T1000 (cell line): ENCODE results near the gene LRP1B.

Experiments used
- DNase-seq: peaks from one replicate; lab custom pipeline; 2025; ENCODE audit warnings: mixed read lengths; lab: John Stamatoyannopoulos, UW

The LRP1B gene

DNA sequence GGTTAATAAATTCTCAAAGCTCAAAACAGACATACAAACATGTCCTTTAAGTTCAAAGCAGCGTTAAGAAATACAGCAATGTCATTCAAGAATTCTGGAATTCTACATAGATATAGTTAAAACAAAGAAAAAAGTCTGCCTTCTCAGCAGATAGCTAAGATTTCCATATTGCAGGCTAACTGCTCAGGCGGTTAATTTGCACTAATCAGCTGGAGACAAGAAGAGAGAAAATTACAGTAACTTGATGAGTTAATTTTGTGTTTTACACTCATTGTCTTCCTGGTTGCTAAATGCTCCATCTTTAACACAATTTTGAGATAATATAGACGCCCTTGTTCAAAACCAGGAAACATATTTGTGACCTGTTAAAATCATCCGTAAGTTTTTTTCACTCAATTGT, 1012.0 kb downstream of the LRP1B start:
- DNase-seq = no peak

DNA sequence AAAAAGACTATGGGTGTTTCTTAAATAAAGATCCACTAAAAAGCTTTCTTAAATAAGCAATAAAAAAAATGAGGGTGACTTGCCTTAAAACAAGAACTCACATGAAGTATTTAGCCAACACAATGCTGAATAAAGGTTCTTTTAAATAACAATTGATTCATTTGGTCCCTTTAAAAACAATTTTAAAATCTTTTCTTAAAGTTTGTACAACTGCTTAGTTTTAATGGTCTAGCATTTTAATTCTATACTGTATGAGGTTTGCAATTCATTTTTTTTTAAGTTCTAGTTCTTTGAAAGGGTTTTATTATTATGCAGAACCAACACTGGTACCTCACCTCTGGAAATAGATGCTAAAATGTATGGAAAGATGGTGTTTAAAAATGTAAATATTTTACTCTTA, 1017.5 kb downstream of the LRP1B start:
- DNase-seq = no peak

DNA sequence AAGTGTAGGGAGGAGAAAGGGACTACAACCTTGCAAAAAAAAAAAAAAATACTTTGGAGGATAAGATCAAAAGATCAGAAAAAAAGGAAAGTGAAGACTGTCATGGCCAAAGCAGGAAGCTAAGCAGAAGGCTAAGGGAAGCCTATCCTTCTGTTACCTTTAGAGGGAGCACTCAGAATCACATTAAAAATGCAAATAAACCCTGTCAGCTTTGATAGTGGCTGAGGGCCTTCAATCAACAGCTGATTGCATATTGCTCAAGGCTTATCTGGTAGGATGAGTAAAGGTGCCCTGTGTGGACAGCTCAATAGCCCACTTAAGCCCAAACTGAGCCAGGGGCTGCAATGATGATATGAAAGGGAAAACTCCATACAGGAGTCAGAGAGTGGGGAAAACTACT, 1021.2 kb downstream of the LRP1B start:
- DNase-seq = no peak

DNA sequence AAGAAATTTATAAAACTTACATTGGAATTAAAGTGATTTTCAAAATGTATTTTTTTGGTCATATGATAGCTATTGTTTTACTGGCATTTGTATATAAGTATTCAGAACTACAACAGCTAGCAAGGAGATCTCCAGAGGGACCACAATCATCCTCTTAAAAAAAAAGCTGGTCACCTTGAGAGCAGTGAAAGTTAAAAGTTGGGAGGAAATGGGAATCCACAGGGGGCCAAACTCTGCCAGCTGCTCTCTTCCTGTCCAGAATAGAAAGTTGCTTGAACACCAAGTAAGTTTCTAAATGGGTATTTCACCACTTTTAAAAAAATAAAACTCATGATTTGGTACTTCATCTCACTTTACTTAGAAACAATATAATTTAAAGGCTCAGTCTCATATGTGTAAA, 1025.1 kb downstream of the LRP1B start:
- no peak for DNase-seq

DNA sequence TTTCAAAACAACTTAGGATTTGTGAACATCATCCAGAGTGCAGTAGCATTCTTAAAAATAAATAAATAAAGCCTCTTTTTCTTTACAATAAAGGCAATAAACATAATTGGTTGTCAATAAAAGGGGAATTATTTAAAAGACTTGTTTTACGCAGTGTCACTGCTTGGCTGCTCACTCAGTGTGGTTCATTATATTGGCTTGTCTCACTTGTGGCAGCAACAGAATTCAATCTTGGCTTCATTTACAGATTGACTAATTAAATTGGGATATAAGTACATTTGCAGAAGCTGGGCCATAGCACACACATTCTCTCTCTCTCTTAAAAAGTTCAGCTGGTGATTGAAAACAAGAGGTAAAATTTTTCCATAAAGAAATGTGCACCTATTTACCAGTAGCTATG, 1027.6 kb downstream of the LRP1B start:
- no peak for DNase-seq

DNA sequence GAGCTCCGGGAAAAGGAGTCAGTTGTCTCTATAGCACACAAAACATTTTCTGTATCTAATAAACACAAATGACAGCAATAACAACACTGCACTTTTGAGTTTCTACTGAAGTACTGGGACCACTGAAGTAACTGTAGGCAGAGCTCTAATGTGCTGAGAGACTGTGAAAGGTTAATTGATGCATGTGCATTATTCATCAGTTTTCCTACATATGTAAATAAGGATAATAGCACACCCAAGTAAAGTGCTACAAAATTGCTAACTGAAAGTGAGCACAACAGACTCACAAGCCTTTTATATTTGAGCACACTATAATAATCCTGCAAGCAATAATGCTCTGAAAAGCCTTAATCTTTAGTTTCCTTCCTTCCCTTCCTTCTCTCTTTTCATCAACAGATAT, 1051.6 kb downstream of the LRP1B start:
- no peak for DNase-seq

DNA sequence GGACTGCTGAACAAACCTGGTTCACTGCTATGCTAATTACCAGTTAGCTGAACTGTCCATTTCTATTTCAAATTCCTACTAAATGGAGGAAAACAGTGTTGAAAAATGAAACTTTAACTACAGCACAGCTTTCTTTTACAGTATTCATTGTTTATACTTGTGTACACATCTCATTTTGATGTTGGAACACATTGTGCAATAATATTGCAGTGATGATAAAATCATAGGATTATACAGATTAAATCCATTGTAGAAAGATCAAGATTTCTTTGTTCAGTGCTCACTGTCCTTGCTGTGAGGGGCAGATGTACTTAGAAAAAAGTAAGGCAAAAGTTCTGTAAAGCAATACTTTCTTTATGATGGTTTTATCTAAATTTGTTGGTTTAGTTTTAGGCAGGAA, 1055.1 kb downstream of the LRP1B start:
- DNase-seq = no peak

DNA sequence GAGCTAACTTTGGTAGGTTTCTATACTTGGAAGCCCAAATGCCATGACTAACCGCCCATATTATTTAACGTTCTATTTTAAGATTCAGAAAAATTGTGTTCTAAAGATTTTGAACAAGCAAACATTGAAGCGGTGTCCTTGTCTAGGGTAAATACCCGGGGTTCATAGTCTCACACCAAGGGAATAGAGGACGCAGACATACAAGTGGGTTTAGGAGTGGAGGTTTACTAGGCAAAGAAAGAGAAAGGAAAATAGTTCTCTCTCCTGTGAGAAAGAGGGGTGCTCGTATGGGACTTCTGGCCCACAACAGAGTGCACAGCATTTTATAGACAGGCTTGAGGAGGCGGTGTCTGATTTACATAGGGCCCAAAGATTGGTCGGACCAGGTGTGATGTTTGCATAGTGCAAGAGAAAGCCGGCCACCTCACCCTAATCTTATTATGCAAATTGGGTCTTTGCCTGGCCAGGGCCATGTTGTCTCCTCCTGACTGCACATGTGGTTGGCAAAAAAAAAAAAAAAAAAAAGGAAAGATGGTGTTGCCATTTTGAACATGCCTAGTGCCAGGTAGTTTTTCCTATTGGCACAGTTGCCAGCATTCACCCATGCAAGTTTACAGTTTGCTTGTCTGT, 1062.6 kb downstream of the LRP1B start:
- no peak for DNase-seq

DNA sequence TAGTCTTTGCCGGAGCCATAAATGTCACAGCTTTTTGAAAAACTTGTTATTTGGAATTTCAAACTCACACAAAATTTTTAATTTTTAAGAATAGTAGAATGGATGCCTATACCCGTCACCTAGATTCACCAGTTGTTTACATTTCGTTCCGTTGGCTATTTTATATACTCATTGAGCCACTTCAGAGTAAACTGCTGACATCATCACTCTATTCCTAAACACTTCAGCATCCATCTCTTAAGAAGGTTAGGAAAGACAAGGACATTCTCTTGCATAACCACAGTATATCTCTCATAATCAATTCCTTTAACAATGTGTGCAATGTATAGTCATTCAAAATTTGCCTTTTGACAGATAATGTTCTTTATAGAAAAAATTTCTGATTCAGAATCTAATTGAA, 1065.8 kb downstream of the LRP1B start:
- no peak for DNase-seq

DNA sequence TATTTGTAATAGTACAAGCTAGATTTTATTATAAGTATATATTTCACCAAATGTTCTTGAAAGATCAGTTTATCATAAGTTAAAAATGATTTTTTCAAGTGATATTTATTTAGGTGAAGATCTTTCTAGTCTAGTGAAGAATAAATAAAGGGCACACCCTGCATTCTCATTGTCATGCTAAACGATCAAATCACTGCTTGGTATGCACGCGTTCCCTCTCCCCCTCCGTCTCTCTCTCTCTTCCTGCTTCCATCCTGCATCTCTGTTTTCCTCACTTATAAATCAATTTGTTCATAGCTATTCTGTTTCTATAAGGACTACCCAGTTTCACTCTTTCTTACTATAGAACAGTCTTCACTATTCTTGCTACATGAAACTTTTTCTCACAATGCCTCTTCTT, 1067.4 kb downstream of the LRP1B start:
- DNase-seq = no peak

DNA sequence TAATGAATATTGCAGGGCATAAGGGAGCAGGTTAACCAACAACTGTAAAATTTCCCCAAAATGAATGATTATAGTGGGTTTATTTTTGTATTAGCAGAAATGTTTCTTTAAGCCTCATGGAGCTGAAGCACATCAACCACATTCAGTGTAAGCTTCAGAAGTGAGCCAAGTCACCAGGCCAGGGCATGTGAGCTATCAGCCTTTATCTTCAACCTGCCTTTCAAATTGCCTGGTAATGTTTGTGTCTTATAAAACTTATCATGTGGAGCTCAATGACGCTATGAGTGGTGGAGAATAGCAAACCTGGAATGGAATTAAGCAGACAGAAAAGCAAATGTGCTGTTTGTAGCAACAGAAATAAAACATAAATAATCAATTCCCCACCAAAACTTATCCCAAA, 1068.4 kb downstream of the LRP1B start:
- no peak for DNase-seq

DNA sequence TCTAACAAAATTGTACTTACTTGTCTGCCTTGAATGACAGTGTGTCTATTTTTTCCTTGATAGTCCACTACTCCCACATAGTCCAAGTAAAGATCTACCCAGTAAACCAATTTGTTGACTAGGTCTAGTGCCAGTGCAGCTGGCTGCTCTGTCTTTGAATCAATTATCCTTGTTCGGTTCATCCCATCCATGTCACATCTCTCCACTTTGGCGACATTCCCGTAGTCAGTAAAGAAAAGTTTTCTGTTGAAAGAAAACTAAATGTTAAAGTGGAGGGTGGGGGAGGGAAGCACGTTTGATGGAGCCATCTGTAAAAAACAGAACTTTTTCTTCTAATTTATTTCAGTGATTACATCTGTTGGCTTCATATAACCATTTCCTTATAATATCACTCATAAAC, 1068.8 kb downstream of the LRP1B start:
- no peak for DNase-seq

DNA sequence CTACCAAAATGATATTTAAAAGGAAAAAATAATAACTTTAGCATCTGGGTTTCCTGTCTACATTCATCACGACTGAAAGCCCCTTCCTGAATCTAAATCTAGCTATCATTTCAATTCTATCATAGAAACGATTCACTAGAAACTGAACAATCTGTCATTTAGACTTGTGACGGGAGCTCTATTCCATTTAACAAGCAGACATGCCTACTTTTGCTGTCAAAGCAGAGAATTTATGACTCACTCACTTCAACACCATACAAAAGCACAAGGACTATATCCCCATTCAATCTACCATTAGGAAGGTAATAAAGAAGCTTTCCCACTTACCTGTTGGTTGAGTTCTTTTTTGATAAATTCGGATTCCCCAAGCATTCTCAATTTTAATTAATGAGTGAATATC, 1072.3 kb downstream of the LRP1B start:
- no peak for DNase-seq

DNA sequence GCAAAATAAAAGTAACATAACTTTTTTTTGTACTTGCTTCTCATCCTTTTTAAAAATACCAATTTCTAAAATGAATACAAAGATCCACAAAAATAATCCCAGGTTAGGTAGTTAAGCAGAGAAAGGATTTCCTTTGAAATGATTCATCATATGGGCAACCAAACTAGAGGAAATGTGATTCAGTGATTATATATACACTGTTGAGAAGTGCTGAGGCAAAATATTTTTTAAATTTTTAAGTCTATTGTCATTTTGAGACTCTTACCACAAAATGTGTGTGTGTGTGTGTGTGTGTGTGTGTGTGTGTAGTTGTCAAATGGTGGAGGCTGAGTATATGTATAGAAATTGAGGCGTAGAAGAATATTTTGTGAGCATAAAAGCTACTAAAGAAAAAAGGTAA, 1075.3 kb downstream of the LRP1B start:
- DNase-seq = no peak

DNA sequence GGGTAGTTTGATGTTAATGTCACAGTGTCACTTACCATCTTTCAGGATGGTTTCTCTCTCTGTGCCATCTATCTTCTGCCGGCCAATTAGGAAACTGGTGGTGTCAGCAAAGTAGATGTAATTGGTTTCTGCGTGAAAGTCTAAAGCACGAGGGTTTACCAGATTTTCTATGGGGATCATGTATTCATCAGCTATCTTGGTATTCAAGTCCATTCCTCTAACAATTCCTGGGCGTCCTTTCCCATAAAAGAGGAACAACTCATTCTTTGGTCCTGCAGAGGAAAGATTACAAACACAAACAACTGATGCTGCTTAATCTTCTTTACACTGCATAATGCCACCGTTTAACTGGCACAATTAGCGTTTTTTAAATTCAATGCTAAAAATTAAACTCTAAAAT, 1081.9 kb downstream of the LRP1B start:
- no peak for DNase-seq

DNA sequence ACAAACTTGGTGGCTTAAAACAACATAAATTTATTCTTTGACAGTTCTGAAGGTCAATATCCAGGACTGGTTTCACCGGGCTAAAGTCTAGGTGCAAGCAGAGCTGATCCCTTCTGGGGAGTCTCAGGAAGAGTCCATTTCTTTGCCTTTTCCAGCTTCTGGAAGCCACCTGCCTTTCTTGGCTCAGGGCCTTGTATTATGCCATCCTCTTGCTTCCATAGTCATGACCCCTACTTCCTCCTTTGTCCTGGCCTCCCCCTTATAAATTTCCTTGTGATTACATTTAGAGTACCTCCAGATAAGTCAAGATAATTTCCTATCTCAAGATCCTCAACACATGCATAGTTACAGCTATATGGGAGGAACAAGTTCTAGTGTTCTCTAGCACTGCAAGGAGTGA, 1089.5 kb downstream of the LRP1B start:
- no peak for DNase-seq

DNA sequence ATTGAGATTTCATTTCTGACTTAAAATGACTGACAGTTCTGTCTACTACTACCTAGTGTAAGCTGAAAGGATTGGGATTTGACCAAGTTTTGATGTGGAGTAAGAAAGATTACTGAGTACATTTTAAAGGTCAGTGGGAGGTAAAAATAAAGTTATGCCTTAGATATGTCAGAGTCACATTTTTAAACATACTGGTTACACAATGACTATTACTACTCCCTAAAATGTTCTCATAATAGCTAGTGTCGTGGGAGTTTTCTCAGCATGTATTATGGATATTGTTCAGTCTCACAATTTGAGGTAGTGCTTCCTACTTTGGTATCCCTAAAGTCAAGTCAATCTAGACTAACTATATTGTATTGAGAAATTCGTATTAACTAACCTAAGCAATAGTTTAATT, 1092.5 kb downstream of the LRP1B start:
- no peak for DNase-seq

DNA sequence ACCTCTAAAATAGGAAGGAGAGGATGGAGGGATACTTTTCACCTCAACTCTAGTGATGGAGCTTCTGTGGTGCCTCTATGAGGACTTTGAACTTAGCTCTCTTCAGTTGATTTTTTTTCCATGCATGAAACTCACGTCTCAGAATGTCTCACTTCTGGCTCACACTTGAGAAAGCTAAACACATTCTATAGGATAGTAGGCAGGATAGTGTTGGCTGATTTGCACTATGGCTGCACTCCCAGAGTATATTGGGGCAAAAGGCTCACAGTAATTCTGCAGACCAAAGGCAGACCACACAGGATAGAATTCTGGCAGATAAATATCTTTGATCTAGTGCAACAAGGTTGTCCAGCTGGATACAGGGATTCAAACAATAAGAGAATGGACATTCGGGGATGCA, 1093.5 kb downstream of the LRP1B start:
- DNase-seq = no peak

DNA sequence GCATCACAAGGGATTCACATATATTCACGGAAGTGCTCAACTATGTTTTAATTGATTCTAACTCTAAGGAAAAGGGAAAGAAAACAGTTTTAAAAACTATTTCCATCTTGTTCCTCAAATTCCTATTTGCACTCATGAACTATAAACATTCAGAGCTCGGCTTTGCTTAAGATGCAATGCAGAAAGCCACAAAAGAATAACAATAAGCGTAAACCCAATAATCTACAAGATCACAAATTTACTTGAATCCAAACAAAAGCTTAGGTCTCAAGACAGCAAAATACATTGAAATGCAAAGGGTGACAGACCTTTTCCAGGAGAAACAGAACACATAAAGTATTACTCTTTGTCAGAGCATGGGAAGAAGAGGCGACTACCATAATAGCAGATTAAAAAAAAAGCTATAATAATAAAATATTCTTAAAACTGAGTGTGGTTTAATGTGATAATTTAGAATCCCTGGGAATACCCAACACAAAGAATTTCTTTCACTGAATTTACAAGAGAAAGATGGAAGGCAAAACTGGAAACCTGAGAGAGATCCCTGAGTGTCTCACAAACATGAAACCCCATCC, 1094.9 kb downstream of the LRP1B start:
- DNase-seq = no peak

DNA sequence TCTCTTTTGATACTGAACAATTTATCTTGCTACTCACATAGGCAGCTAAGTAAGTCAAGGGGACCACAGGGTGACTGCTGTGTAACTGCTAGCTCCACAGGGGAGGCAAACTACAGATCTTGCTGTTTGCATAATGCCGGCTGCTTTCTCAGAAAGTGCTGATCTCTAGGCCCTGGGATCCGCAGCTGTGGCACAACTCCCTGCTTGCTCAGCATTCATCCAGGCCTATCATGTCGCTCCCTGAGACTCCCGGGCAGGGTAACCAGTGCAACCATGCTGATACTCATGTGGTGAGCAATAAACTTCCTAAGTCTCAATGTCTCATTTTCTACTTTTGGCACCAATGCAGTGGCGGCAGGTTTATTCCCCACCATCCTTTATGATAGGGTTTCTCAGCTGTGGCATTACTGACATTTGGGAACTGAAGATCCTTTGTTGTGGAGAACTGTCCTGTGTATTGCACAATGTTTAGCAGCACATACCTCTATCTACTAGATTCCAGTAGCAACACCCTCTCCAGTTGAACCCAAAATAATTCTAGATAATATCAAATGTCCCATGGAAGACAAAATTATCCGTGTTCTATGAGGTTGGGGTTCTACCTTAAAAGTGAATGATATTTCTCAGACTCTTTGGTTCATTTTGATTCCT, 1101.3 kb downstream of the LRP1B start:
- no peak for DNase-seq

DNA sequence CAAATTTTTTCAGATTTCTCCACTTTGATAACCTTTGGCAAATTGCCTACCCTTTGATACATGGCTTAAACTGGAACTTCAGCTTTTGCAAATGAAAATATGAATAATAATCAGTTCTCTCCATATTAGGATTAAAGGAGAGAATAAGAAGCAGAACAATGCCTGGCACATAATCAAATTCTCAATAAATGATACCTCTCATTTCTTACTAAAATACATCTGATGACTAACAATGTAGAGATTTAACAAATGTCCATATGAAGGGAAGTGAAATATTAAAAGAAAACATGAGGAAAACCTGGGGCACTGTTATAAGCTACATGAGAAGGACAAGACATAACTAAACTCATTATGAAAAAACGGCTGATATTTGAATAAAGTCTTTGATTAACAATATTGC, 1103.6 kb downstream of the LRP1B start:
- no peak for DNase-seq

DNA sequence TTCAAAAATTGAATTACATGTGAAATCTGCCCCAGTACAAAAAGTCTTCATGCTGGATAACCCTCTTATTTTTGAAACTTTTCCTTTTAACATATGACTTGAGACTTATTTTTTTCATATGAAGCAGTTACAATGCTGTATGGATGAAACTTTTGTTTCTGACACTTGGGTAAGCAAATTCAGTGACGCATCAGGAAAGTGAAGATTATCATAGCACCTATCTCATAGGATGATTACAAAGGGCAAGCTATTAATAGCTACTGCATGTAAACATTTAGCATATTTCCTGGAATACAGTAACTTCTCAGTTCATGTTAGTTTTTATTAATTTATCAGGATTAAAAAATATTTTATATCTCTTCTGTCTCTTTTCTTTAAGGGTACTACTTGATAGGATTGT, 1109.2 kb downstream of the LRP1B start:
- DNase-seq = no peak

DNA sequence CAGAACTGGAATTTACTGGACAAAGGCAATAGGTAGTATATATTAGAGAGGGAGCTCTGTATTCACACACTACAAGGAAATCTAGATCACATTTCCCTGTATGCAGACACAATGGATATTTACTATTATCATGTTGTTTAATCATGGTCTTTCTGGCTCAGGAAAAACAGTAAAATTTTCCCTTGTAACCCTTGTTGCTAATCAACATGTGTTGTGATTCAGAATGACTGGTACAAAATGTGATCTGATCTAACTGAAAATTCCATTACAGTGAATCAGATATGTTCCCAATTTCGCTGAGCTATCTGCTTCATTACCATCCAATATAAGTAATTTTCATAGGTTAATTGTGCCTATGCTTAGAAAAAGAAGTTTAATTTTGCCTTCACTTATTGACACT, 1109.7 kb downstream of the LRP1B start:
- no peak for DNase-seq

DNA sequence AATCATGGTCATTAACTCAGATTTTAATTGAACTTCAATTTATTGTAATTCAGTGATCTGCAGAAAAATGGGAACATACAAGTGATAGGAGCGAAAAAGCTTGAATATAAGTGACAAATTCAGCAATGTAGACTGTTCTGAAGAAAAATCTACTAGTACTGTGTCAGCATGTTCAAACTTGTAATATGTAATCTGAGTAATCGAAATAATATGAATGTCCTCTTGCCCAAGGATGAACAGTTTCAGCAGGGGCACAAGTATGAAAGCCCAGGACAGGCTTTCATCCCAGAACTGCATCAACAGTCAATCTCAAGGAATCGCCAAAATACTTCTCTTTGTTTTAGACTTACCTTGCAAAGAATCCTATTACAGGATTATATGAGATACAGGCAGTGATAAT, 1110.5 kb downstream of the LRP1B start:
- DNase-seq = no peak
